ENCODE results near the gene GATAD2A.
"Not testable (repeated sequence)": the region's sequence is repeated elsewhere in the genome, so short reads cannot be mapped to it uniquely, and the experiment has no call there.

The GATAD2A gene

DNA sequence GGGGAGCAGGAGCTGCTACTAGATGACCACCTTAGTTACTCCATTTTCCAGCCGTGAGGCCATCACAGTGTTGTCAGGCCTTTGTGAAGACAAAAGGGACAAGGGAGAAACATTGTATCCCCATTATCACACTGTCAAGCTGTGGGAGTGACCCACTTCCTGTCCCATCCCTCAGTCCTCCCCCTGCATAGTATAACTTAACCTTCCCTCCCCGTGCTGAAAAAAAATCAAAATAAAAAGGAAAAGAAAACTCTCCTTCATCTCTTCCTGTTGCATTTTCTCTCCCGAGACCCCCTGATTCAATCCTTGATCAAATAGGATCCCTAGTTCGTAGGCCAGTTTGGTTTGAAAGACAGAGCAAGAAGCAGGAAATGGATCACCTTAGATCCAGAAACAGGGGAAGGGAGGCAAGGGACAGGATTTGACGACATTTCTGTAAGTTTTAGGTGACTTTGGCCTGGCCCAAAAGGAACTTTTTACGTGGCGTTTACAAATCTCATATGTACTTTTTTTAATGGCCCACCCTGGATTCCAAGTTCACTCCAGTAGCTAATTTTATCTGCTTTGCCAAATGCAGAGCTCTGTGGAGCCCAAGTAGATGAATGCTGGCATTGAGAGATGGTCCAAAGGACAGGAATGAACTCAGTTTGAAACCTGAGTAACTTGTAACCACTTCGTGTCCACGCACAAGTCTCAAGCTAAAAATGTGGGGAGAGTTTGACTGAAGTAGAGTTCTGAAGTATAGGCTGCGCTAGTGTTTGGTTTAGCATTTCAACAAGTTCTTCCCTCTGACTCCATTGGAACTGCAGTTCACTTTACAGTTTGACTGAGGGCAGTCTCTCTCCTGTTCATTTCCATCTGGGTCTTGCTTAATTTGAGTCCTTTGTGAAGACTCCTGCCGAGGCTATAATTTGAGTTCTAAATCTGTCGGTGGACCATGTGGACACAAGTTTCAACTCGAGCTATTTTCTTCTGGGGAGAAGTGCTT, 16.6 kb upstream of the GATAD2A start:
- no peak for DNase-seq

- not testable (repeated sequence) for DNase-seq
These were observed 15.8 kb upstream of the GATAD2A start for GRCh38 chr19:19389683-19390082.

DNA sequence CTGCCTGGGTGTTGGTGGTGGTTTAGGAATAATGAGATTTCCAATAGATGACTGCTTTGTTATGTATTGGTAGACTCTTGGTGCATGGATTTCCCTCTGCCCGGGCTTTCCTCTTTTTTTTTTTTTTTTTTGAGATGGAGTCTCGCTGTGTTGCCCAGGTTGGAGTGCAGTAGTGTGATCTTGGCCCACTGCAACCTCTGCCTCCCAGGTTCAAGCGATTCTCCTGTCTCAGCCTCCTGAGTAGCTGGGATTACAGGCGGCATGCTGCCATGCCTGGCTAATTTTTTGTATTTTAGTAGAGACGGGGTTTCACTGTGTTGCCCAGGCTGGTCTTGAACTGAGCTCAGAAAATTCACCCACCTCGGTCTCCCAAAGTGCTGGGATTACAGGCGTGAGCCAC, 11.1 kb upstream of the GATAD2A start:
- not testable (repeated sequence) for DNase-seq

GRCh38 chr19:19399733-19400433, 5.6 kb upstream of the GATAD2A start:
- DNase-seq = no peak

- no peak for DNase-seq
These were observed 2.7 kb upstream of the GATAD2A start for GRCh38 chr19:19402656-19403372.

DNA sequence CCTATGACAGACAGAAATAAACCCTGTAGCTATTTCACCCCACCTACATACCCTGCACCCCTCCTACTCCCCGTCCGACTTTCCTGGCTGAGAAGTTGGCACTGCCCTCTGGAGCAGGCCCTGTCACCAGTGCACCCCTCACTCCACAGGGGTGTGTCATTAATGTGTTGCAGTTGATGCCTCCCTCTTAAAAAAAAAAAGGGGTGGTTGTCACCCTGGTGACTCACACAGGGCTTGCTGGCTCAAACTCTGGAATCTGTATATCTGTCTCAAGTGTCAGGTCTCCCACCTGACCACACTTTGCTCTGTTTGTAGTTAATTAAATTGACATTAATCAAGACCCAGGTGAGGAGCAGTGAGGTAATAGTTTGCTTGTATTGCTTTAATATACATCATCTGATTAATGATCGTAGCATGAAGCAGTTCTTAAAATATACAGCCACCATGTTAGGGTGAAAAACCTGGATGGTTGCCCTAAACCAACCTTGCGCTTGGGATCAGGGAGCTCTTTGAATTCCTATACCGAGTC, 2.0 kb upstream of the GATAD2A start:
- DNase-seq = no peak

DNA sequence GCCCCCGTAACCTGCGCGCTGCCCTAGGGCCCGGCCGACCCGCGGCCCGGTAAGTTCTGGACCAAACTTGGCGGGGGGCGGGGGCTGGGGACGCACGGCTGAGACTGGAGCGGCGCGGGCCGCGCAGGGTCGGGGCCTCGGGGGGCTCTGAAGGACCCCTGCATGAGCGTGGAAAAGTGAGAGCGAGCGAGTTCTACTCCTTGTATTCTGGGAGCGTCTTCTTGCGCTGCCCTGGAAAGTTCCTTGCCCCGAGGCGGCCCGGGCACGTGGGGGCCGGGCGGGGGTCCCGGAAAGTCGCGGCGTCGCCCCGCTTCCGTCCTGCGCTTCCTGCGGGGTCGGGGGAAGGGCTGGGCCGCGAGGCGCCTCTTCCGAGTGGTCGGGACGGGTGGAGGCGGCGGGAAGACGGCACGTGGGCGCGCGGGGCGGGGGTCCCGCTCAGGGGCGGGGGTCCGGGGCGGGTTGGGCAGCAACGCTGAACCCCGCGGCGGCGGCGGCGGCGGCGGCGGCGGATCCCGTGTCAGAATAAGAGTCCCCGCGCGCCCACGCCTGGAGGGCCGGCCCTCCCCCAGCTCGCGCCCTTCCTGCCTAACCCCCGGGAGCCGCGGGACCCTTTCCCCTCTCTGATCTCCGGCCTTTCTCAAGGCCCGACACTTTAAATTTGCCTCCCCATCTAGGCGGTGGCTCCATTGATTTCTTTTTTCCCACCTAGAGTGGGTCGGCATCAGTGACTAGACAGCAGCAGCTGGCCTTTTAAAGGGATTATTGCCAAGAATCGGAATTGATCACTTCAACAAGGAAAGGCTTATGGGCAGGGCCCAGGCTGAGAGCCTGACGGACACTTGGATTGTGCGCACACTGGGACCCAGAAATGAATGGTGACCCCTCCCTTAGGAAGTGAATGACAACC, 749 bp downstream of the GATAD2A start:
- peak; percentile 52 for DNase-seq

DNA sequence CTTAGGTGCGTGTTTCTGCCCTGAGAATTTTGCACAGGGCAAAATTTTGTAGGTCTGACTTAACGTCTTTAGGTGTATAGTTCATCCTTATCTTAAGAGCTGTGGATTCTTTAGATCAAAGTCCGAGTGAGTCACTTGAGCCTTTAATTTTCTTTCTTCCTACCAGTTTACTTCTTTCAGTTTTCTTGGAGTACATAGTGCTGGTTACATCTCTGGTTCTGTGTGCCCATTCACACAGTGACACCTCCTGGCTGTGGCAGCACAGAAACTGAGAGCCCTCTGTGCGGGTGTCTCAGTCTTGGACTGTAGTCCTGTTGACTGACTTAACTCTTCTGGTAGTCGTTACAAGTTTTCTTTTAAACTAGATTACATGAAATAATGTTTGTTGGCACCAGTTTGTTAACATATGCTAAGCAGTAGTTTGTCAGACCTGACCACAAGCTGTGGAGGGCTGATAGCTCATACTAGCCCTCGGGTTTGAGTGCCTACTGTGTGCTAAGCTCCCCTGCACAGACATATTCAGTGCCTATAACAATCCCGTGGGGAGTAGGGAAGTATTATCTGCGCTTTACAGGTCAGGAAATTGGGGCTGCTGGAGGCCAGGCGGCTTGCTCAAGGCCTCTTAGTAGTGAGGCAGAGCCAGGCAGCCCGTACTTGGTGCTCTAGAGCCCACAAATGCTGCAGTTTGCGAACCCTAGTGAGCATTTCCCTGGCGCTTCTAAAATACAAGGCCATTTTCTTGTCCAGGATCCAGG, 1.6 kb downstream of the GATAD2A start:
- DNase-seq = peak; percentile 25

- no peak for DNase-seq
These were observed 2.1 kb downstream of the GATAD2A start for GRCh38 chr19:19407633-19407930.

- no peak for DNase-seq
These were observed 3.7 kb downstream of the GATAD2A start for GRCh38 chr19:19409205-19409604.

DNA sequence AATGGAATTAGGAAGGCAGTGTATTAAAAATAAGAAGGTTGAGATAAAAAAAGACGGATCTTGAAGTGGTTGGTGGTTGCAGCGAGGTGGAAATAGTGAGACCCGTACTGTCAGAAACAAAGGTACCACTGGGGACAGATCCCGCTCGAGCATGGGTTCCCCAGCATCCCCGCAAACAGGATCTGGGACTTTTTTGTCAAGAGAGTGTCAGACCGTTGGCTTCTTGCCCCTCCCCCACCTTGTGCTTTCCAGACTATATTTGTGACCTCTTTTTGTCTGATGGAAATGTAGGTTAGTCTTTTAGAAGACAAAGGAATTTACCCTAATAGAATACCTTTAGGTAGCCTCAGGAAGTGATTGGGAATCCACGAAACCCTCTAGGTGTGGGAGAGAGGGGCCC, 4.2 kb downstream of the GATAD2A start:
- DNase-seq = peak; percentile 27

DNA sequence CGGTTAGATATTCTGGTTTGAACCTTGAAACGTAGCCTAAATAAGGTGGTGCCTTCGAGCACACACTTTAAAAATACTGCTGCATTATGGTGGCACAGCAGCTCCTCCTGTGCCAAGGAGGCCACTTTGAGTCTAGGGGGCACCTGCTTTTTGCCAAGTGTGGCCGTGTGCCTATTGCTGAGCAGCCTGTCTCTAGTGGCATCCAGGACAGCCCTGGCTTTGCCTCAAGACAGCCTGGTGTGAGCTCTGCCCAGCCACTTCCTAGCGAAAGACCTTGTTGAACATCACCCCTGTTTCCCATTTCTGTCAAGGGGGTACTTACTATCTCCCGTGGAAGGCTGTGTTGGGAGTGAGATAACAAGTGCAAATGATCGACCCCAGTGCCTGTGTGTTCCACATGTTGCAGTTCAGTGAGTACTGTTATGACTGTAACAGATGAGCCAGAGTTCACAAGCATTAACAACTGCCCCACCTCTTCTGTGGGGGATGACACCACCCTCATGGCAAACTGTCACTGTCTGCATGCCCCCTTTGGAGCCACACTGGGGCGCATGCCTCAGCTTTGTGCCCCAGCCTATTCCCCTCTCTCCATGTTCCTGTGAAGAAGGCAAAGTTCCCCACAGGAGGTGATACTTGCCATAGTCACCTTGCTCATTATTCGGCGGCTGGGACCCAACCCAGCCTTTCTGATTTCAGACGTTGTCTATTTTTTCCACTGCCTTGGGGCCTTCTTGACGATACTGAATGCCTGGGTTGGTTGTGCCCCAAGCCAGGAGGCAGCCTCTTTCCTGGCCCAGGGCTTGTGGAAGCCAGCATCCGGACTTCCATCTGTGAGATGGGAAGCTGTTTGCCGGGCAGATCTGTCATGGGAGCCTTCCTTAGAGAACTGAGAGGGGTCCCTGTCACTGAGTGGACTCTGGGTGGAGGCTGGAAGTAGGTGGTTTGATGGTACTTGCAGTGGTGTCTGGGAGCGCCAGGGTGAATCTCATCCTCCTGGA, 5.4 kb downstream of the GATAD2A start:
- DNase-seq = no peak

GRCh38 chr19:19416280-19416679, 10.8 kb downstream of the GATAD2A start:
- no peak for DNase-seq

GRCh38 chr19:19417046-19417445, 11.6 kb downstream of the GATAD2A start:
- no peak for DNase-seq

- no peak for DNase-seq
These were observed 12.3 kb downstream of the GATAD2A start for GRCh38 chr19:19417628-19418245.

DNA sequence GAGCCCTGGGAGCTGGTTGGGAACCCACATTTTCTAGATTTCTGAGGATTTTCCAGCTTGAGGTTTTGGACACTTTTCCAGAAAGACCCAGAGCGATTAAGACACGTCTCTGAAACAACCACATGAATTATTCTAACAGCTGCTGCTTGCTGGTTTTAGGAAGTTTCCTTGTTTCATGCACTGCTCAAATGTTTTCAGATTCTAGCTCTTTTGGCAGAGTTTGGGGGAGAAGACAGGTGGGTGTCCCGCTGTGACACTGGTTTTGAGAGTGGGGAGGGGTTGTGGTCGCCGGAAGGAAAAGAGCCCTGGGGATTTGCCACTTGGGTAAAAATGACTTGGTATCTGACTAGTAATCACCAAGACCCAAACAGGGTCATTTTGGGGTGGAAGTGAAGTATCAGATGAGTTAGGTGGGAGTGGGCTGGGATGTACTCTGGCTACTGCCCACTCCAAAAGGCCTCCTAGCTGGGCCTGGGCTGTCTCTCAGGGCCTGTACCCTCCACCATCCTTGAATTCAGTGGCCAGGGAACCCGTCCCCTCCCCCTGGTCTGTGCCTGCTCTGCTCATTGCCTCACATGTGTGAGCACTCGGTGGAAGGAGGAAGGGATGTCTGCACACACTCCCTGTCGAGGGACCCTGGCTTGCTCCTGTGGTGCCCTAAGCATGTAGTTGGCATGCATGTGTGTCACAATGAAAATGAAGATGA, 13.2 kb downstream of the GATAD2A start:
- no peak for DNase-seq

DNA sequence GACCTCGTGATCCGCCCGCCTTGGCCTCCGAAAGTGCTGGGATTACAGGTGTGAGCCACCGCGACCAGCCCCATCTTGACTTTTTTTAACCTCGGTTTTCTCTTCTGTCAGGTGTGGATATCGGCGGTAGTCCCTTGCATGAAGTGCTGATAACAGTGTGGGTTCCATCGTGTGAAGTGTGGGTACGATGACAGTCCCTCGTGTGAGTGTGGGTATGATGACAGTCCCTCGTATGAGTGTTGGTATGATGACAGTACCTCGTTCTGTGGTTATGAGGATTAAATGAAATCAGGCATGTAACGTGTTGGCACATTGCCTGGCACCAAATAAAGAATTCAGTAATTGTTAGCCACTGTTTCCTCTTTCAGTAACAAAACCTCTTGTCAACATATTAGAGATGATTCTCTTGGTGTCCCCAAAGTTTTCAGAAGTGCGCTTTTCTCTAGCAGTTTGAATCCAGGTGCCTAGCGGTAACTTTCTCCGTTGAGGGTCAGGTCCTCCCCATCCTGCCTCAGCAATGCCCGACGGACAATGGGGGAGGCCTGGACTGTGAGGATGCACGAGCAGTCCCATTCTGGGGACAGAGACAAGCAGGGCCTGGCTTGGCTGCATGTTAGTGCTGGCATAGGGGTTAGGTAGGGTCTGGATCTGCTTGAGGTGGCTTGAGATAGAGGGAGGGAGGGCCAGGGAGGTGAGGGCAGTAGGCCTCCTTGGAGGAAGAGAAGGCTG, 15.3 kb downstream of the GATAD2A start:
- DNase-seq = no peak

- no peak for DNase-seq
These were observed 15.8 kb downstream of the GATAD2A start for GRCh38 chr19:19421299-19421696.
